ENCODE results near the gene PHF2. TPM values are rescaled to one million over a fixed set of nuclear protein-coding genes. Genes with fewer than 3 reads are reported as not detected.

PHF2 gene
- total RNA-seq, 1 experiment from 2014 or later = 22.2 TPM

DNA sequence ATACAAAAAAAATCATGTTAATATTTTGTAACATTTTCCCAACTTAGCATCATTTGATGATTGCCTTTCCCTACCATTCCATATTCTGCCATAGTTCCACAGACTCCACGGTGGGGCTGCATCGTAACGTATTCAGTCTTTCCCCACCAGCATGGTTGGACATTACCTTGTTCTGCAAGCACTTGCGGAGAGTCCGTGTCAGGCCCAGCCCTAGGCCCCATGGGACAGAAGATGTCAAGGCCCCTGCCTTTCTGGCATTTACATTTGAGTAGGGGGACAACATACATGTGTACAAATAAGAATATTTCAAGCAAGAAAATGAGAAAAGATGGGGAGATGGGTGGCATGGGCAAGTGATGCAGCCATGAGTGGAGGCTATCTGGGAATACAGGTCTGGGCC is 8.2 kb upstream of the PHF2 start:
- DNase-seq (ENCODE audit: low spot score) = no peak

DNA sequence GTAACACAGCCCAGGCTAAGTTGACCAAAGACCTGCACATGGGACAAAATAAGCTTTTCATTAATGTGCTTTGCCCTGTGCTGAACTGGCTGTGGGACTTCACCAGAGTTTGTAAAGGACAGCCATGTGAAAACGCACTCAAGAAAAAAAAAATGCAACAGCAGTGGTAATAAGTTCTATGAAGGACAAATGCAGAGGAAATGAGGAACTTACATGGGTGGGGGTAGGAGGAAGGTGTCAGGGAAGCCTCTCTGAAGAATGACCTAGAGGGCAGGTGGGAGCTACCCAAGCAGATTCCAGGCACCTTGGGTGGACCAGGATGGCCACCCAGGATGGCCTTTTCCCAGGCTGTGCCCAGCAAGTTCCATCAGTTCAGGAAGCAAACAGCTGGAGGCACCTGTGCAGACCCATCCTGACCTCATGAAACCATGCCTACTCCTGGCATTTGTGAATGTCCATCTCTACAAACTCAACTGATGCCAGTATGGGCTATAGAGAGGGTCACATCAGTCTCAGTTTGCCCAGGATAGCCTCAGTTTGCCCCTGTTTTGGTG is 6.7 kb upstream of the PHF2 start:
- DNase-seq (ENCODE audit: low spot score) = no peak

DNA sequence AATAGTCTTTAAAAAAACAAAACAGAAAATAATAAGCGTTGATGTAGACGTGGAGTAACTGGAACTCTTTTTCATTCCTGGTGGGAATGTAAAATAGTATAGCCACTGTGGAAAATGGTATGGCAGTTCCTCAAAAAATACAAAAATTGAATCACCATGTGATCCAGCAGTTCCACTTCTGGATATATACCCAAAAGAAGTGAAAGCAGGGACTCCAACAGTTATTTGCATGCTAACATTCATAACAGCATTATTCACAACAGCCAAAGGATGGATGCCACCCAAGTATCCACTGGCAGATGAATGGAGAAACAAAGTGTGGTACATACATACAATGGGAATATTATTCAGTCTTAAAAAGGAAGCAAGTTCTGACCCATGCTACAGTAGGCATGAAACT is 4.2 kb upstream of the PHF2 start:
- no peak for DNase-seq (ENCODE audit: low spot score)

DNA sequence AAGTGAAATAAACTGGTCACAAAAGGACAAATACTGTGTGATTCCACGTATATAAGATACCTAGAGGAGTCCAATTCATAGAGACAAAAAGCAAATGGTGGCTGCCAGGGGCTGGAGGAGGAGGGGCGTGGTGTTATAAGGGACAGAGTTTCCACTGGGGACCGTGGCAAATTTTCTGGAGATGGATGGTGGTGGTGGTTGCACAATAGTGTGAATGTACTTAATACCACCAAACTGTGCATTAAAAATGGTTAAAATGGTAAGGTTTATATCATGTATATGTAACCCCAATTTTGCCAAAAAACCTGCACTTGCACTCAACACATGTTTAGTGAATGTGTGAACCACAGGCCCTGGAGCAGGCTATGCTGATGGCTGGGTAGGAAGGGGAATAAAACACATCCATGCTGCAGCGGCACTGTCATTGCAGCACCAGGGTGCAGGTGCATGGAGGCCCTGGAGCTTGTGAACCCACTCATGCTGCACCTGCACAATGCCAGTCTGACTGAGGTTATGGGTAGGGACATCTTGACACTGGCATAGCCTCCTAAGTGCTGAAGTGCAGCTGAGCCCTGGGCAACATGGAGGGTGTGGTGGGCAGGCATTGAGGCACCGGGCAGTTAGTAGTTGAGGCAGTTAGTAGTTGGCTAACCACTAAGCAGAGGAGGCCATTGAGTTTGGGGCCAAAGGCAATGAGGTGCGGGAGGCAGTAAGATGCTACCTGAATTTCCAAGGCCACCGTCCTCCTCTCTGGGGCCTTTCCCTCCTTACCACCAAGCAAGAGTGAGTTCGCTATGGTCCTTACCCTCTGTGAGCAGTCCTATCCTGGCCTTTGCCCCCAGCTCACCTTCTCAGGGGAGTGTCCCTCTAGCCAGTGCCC is 3.5 kb upstream of the PHF2 start:
- DNase-seq (ENCODE audit: low spot score) = no peak

DNA sequence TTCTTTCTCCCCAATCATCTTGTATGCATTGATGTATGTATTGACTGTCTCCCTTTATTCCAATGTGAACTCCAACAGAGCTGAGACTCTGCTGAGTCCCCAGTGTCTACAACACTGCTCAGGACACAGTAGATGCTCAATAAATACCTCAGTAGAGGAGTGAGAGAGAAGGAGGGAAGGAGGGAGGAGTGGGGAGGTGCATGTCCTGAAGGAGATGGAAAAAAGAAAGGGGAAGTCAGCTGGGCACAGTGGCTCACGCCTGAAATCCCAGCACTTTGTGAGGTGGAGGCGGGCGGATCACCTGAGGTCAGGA is 2.9 kb upstream of the PHF2 start:
- DNase-seq (ENCODE audit: low spot score) = no peak

DNA sequence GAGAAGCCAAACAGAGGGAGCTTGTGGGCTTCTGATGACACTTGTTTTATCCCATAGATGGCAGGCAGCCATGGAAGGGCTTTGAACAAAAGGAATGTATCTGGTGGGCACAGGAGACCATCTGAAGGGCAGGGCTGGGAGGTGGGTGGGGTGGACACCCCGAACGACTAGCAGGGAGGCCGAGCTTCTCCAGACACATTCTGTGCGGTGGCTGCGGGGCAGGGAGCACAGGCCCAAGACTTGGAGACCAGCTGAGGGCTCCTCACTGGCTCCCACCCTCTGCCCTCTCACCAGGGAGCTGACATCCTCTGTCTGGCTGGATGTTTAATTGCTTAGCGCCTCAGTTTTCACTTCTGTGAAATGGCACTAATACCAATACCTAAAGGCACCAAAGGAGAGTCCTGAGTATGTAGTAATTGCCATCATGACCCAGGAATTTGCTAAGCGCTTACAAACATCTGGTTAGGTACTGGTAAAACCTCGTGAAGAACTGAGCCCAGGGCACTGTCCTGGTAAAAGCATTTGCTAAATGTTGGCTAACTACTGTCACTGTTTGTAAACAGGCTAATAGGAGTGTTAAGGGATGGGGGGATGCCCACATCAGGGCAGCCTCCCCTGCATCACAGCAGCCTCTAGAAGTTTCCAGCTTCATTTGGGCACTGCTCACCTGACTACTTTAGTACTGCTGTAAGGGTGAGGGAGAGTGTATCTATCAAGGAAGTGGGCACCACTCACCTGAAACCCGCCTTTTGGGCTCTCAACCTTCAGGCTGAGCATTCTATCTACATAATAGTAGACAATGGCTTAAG is 2.1 kb upstream of the PHF2 start:
- DNase-seq (ENCODE audit: low spot score) = no peak

DNA sequence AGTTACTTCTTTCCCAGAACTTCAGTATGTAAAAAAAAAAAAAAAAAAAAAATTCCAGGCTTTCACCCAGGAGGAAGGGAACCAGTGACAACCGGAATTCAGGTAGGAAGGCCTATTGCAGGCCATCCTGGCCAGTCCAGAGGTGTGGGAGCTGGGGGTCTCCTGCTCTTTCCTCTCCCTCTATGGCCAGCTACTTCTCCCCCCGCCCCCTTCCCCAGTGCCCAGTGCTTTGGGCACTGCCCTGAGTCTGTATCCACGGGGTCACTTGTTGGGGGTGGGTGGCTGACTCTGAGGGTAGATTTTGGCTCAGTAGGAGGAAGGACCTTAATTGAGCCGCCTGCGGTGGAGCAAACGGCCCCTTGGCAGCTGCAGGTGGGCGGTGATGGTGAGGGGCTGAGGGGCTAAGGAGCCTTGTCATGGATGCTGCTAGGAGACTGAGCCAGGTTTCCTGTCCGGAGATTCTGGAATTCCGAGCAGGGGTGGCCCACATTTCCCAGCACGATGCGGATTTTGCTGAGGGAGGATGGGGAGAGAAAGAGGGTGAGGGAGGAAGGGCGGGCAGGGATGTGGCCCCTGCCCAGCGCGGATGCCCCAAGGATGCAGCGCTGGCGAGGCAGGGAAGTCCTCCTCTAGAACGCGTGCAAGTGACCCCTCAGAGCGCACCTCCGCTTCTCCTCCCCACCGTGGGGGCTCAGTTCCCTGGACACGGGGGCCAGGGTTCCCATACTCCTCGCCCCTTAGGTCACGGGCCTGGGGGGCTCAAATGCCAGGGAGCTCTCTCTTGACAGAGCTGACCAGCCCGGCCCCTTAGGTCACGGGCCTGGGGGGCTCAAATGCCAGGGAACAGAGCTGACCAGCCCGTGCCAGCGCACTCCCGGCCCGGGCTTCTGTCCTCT is 1.2 kb upstream of the PHF2 start:
- DNase-seq (ENCODE audit: low spot score) = no peak

DNA sequence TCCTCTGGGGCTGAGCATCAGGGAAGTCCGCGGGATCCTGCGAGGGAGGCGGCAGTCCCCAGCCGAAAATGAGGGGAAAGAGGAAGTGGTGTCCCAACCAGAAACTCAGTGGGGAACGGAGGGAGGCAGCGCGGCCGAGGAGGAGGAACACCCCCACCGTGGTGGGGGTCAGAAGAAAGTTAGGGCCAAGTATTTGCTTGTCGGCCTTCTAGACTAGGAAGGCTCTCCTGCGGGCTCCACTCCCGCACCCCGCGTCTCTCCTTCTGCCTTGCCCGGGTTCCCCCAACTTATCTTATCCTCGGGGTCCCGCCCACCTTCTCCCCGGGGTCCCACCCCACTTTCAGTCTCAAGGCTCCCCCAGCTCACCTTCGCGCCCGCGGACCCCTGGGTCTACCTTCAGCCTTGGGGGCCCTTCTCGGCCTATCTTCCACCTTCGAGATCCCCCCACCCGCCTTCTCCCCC is 557 bp upstream of the PHF2 start:
- DNase-seq (ENCODE audit: low spot score) = peak; percentile 25

DNA sequence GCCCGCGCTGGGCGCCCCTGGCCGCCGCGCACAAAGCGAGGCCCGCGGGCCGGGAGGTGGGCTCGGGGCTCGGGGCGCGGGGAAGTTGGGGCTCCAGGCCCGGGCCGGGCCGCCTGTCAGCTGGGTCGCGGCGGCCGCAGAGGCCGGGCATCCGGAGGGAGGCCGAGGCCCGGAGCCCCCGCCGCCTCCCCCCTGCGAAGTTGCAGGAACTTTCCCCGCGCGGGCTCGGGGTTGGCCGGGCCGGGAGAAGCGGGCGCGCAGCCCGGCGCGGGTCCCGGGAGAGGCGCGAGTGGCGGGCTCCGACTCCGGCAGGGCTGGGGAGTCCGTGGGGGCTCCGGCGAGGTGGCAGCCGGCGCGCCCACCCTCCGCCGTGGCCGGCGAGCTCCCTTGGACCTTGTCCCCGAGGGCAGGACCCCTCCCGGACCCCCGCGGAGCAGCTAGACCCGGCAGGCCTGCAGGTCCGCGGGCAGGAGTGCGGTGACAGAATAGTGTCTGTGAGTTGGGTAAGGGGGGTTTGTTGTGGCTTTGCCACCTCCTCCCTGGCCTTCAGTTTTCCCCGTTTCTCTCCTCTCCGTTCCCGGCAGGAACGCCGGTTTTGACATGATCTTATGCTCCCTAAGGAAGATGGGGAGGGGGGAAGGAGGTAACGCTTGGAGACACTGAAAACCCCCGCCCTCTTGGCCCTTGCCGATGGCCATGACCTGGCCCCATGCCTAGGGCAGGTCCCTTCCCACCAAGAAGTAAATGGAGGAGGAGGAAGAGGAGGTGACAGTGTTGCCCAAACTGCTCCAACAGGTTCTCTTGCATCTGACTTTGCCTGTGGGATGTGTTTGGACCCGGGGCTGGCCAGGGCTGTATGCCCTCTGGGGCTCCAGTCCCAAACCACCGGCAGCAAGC is 942 bp downstream of the PHF2 start:
- no peak for DNase-seq (ENCODE audit: low spot score)

DNA sequence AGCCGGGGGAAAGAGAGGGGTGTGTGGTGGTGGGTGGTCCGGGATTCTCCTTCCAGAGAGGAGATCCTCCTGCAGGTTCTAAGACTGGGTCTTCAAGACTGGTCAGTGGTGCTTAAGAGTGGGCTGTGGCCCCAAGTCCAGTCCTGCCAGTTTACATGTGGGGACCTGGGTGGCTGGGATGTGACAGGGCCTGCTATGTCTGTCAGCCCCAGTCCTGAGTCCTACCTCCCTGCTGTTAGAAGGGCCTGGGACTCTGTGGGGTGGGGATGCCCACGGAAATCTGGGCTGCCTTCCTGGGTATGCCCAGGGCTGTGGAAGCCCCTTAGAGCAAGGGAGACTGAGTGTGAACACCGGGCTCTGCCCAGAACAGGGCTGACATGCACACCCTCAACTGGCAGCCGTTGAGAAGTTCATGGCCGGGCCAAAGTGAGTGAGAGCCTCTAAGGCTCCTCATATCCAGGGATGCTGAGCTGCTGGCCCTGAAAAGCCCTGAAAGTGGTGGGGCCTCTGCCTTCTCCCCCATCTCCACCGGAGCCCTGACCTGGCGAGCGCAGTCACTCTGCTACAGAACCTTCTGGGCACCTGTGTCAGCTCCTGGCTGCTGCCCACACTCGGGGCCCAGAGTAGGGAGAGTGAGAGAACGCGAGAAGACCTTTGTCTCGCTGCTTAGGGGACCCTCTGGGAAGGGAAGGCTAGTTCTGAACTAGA is 1.7 kb downstream of the PHF2 start:
- DNase-seq (ENCODE audit: low spot score) = no peak

DNA sequence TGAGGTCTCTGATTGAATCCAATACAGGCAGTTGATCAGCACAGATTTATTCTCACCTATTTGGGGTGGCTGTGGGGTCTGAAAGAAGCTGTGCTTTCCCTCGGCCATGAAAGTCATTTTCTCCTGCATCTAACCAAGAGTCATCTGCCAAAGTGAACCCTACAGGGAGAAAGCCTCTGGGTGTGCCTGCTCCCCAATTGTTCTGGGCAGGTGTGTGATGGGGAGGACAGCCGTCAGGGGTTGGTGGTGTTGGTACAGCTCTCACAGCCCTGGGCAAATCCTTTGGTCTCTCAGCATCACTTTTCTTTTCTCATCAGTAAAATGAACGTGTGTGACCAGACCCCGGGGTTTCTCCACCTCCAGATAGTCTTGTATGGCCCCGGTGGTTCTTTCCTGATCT is 2.5 kb downstream of the PHF2 start:
- DNase-seq (ENCODE audit: low spot score) = no peak

DNA sequence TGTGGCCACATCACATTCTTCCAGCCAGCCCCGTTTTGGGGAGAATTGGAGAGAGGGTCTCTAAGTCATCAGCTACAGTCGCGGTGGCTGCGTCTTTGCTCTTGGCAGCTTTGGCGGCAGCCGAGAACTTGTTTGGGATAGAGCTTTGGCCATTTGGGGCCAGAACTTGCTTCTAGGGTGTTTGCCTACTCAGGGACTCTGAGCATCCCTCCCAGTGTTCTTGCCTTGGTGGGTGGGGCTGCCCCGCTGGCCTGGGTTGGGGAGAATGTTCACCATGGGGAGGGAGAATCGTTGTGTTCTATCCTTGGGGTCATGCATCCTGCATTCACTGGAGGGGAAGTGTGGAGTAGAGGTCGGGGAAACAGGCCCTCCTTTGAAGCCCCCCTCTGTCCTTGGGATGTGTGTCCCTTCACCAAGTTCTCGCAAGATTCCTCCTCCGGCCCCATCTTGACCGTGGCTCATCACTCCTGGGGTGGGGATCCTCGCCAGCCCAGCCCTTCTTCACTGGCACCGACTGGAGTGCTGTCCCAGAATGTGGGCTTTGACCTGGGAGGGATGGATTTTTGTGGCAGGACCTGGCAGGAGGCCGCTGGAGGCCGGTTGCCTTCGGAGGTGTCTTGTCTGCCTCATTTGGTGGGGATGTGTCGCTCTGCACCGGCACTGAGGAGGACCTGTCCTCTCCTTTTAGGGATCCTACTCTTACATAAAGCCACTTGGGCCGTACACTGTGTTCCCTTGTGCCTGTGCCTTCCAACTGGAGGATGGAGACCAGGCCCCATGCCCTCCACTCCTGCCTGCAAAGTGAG is 3.5 kb downstream of the PHF2 start:
- no peak for DNase-seq (ENCODE audit: low spot score)

DNA sequence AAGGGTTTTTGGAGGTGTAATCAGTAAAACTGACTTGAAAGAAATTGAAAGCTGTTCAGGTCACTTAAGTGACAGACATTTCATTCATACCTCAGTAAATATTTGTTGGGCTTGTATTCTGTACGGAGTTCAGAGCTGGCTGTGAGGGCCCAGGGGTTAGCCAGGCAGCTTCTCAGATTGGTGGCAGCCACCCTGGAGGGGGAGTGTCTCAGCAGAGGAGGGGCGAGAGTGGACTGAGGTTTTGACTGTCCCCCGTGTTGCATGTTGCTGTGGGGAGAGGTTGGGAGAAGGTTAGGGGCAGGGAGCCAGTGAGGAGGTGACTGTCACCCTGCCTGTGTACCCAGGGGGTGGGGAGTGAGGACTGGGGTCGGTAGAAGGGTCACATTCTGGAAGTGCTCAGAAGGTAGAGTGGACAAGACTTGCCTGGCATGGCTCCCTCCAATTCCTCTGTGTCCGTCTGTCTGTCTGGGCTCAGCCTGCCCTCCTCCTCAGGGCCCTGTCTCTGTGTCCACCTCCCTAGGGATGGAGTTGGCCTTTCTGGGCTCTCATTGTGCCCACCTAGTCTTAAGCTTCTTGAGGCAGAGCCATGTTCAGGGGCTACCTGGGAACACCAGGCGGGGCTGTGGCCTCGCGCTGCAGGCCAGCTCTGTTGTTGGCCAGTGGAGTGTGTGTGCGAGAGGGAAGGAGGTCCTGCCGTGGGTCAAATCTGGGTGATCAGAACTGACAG is 4.4 kb downstream of the PHF2 start:
- no peak for DNase-seq (ENCODE audit: low spot score)

DNA sequence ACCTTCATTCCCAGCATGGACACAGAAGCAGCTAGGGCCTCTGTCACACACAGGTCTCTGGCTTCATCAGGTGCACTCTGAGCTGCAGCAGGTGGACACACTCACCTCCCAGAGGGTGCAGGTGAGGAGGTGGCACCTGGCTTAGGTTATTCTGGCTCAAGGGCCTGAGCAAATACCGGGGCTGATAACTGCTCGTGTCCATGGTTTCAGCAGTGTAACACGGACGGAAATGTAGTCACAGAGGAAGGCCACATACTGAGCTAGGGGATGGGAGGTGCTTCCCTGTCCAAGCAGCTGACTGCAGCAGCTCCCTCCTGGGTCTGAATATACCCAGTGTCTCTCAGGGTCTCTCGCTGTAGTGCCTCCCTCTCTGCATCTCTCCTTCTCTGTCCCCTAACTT is 5.7 kb downstream of the PHF2 start:
- no peak for DNase-seq (ENCODE audit: low spot score)

DNA sequence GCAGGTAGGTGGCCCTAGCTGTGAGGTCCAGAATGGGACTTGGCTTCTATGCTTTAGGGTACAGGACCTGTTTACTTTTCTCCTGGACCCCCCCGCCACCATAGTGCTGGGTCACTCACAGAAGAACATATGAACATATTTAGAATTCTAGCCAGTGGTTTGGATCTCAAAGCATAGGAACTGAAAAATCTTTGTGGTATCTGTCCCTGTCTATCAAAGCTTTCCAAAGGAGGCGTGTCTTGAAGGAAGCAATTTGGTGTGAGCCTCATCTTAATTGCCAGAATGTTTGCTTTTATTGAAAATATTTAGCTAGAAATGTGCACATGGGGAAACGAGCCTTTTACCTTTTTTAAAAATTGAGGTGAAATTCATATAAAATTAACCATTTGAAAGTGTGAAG is 6.2 kb downstream of the PHF2 start:
- DNase-seq (ENCODE audit: low spot score) = no peak

DNA sequence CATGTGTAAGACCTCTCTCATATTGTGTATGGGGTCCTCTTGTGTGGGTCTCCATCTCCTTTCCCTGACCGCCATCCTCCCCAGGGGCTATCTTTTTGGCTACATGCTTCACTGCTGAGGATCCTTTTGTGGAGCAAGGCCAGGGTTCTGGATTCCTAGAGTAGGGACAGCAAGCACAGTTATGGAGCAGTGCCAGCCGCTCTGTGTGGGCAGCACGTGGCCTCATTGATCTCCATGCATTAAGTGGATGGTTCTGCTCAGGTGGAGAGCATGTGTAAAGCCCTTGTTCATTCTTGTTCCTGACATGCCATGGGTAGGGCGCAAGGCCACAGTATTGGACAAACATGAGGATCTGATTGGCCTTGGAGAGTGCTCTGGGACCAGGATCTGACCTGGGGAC is 8.9 kb downstream of the PHF2 start:
- no peak for DNase-seq (ENCODE audit: low spot score)

DNA sequence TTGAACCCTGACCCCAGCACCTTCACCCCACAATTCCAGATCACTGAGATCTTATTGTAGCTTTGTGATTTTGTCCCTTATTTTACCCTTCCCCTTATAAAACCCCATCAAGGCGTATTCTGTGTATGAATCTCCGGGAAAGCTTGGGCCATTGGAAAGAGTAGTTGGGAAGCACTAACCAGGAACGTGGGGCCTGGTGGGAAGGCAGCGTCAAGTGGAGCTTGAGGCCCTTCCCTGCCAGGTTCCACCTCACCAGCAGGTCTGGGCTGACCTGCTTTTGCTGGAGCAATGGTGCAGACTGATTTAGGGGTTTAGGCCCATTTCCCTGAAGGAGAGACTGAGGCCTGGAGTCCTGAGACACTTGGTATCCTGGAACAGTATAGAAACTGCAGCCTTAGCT is 9.3 kb downstream of the PHF2 start:
- no peak for DNase-seq (ENCODE audit: low spot score)

DNA sequence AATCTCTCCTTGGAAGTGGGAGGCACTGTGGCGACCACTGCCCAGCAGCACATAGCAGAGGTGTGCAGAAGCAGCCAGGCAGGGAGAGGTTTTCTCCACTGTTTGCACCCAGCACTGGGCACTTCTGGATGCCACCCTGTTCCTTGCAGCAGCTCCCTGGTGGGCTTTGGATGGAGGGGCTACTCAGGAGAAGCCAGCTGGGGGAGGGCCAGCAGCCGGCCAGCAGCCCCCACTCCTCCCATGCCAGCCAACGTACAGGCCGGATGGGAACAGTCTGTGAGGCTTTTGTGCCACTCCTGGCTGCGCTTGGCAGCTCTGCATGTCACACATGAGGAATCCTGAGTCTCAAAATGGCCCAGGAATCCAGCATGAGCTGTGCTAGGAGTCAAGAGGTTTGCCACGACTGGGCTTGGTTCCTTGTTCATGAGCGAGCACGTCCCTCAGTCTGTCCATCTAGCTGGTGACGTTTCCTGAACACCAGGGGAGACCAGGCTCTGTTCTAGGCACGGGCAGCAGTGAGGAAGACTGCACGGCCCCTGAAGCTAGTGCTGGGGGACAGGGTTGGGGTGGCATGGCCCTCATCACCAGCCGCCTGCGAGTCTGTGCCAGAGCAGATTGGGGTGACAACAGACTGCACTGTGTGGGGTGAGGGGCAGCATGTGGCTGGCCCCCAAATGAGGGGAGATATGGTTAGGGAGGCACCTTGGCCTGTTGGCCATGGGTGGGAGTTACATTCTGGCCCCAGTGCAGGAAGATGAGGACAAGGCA is 10.1 kb downstream of the PHF2 start:
- no peak for DNase-seq (ENCODE audit: low spot score)
